ENCODE data around the gene NSD2. TPM values are rescaled to one million over a fixed set of nuclear protein-coding genes. Genes with fewer than 3 reads are reported as not detected.

NSD2 gene
- total RNA-seq, 1 experiment from 2014 or later: 128 TPM

- TF ChIP-seq ZNF121 (CRISPR knock-in tag; IDR thresholded peaks at IDR 0.05) (peak; percentile 92; the same call in 1 of the 2 replicates), PREB (CRISPR knock-in tag; IDR thresholded peaks at IDR 0.05; ENCODE audit: borderline replicate concordance) (no peak)
- CTCF ChIA-PET: interaction anchor here (0.6 to 2.0 kb wide), 3 partner anchors 41 to 264 kb away, joined by 3 to 8 read pairs (median 3); no protein-coding TSS in a partner anchor
- peaks cover 58% of the 10 kb centered on the region for H3K27me3 Mint-ChIP-seq (ENCODE audit: low read depth)
- H3K27ac Mint-ChIP-seq: peak overlapping the region; percentile 95
- ATAC-seq (peak; percentile 14), DNase-seq (ENCODE audit: low spot score) (no peak)
- peak overlapping the region; percentile 82 for H3K4me3 Mint-ChIP-seq
- POLR2A ChIA-PET: interaction anchor here (1.0 kb wide), 1 partner anchor 14 kb away, joined by 3 read pairs; no protein-coding TSS in a partner anchor
- no peaks in the 10 kb centered on the region for H3K36me3 Mint-ChIP-seq
- H3K4me1 Mint-ChIP-seq: peaks cover 33% of the 10 kb centered on the region
- no peaks in the 10 kb centered on the region for H3K9me3 Mint-ChIP-seq
Measured at GRCh38 chr4:1869530-1870327, 1.5 kb upstream of the NSD2 start.

- TF ChIP-seq PRDM15 (CRISPR knock-in tag; IDR thresholded peaks at IDR 0.05) (no peak), SMAD3 (CRISPR knock-in tag; IDR thresholded peaks at IDR 0.05; ENCODE audit: borderline replicate concordance) (no peak), ARID4B (CRISPR knock-in tag; IDR thresholded peaks at IDR 0.05; ENCODE audit: borderline replicate concordance) (0 out of 2 replicates have a peak, but pooled peaks have one; percentile 69), CREM (CRISPR knock-in tag; IDR thresholded peaks at IDR 0.05) (no peak), SP1 (CRISPR knock-in tag; conservative IDR thresholded peaks at IDR 0.05) (peak; percentile 53; the same call in 1 of the 2 replicates), NFE2L1 (CRISPR knock-in tag; IDR thresholded peaks at IDR 0.05) (peak; percentile 89; the same call in 1 of the 2 replicates)
- Mint-ChIP-seq H3K9me3 (no peaks in the 10 kb centered on the region), H3K27ac (peak overlapping the region; percentile 95), H3K4me3 (peak overlapping the region; percentile 82), H3K36me3 (no peaks in the 10 kb centered on the region), H3K27me3 (ENCODE audit: low read depth) (peaks cover 52% of the 10 kb centered on the region), H3K4me1 (peaks cover 34% of the 10 kb centered on the region)
- POLR2A ChIA-PET: interaction anchor here (1.0 kb wide), 1 partner anchor 15 kb away, joined by 3 read pairs; no protein-coding TSS in a partner anchor
- ATAC-seq (peak; percentile 63), DNase-seq (ENCODE audit: low spot score) (peak; percentile 91)
- CTCF ChIA-PET: interaction anchor here (0.6 to 2.0 kb wide), 3 partner anchors 40 to 264 kb away, joined by 3 to 8 read pairs (median 3); no protein-coding TSS in a partner anchor
Measured at GRCh38 chr4:1870328-1870577, 940 bp upstream of the NSD2 start.

- Mint-ChIP-seq H3K4me3 (peak overlapping the region; percentile 25; the same call in 1 of the 2 replicates), H3K9me3 (no peaks in the 10 kb centered on the region), H3K36me3 (no peaks in the 10 kb centered on the region), H3K27ac (no peak overlapping the region), H3K27me3 (ENCODE audit: low read depth) (peaks cover 40% of the 10 kb centered on the region), H3K4me1 (peaks cover 34% of the 10 kb centered on the region)
- ChIA-PET CTCF (no interaction called here), POLR2A (no interaction called here)
- DNase-seq (ENCODE audit: low spot score) (peak; percentile 53), ATAC-seq (peak; percentile 7)
- no peak for TF ChIP-seq ZNF671 (CRISPR knock-in tag; IDR thresholded peaks at IDR 0.05)
- TF ChIP-seq ARID4B (CRISPR knock-in tag; IDR thresholded peaks at IDR 0.05; ENCODE audit: borderline replicate concordance): no peak
- no peak for TF ChIP-seq ERG (CRISPR knock-in tag; IDR thresholded peaks at IDR 0.05)
- no peak for TF ChIP-seq ELF4 (CRISPR knock-in tag; IDR thresholded peaks at IDR 0.05; ENCODE audit: low read depth)
- peak; percentile 77 for TF ChIP-seq ZNF263 (CRISPR knock-in tag; IDR thresholded peaks at IDR 0.05; ENCODE audit: low read depth)
- no peak for TF ChIP-seq RORB (CRISPR knock-in tag; IDR thresholded peaks at IDR 0.05)
Measured at GRCh38 chr4:1871471-1872021, 353 bp downstream of the NSD2 start.

All from WTC11 (cell line).